Fibroblast of skin of scalp (primary cell): Measurements from ENCODE around the gene CDX2.

Experiments
- DNase-seq: peaks from one replicate; pipeline ENCODE4 v3.0.0-alpha.2; 2013

The CDX2 gene

GRCh38 chr13:27915301-27916207 lies 53.6 kb downstream of the CDX2 start:
- no peak for DNase-seq

DNA sequence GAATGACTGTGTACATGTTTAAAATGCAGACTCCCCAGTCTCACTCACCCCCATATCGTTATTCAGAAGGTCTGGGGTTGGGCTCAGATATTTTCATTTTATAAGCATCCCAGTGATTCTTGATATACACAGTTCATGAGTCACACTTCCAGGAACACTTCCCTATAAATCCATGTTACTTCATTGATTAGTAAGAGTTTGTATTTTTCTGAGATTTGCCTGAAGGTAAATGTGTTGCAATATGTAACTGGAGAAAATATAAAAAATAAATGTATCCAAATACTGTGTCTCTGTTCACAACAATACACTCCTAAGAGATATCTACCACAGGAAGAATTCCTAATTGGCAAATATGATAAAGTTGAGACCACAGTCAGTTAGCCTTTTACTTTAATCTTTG lies 56.0 kb downstream of the CDX2 start:
- DNase-seq = no peak

- no peak for DNase-seq
Measured at GRCh38 chr13:27911521-27911920, 57.6 kb downstream of the CDX2 start.
